GM23338 (cell line): Measurements from ENCODE around the gene CRACDL. TPM values are rescaled to one million over a fixed set of nuclear protein-coding genes. Genes with fewer than 3 reads are reported as not detected.

Source experiments
- ATAC-seq: fragments of 200-7000 bp; cut with Tn5 transposase; 3 replicates; pipeline ENCODE4 v1.9.1; 2020
- DNase-seq: peaks from one replicate; pipeline ENCODE4 v3.0.0-alpha.2; 2015; ENCODE audit warnings: low spot score
- H2AFZ ChIP-seq: fragments of 200-600 bp; sonication (generic); 2 replicates; pipeline ENCODE4 v1.8.0; 2016; ENCODE audit warnings: antibody characterized with exemption, mild to moderate bottlenecking, moderate library complexity
- H3F3A ChIP-seq: fragments of 200-600 bp; sonication (generic); replicated peaks from 2 replicates; pipeline ENCODE4 v1.8.0; 2017; ENCODE audit warnings: antibody characterized with exemption, mixed run types, low read depth
- H3K27ac ChIP-seq: fragments of 200-600 bp; sonication (generic); 2 replicates; pipeline ENCODE4 v1.6.1; 2016; ENCODE audit warnings: low read depth
- H3K27me3 ChIP-seq: fragments of 200-600 bp; sonication (generic); 2 replicates; pipeline ENCODE4 v1.8.0; 2016; ENCODE audit warnings: mild to moderate bottlenecking, mixed run types, moderate library complexity; ENCODE audit not compliant: insufficient read depth
- H3K36me3 ChIP-seq: fragments of 200-600 bp; sonication (generic); 2 replicates; pipeline ENCODE4 v1.8.0; 2016; ENCODE audit warnings: mild to moderate bottlenecking; ENCODE audit not compliant: insufficient read depth
- H3K4me1 ChIP-seq: fragments of 200-600 bp; sonication (generic); 2 replicates; pipeline ENCODE4 v1.8.0; 2016; ENCODE audit warnings: mild to moderate bottlenecking, moderate library complexity; ENCODE audit not compliant: insufficient read depth
- H3K4me2 ChIP-seq: fragments of 200-600 bp; sonication (generic); 2 replicates; pipeline ENCODE4 v1.7.1; 2017; ENCODE audit warnings: mixed run types
- H3K4me3 ChIP-seq: fragments of 200-600 bp; sonication (generic); 2 replicates; pipeline ENCODE4 v1.6.1; 2016; ENCODE audit warnings: mixed run types
- H3K79me2 ChIP-seq: fragments of 200-600 bp; sonication (generic); replicated peaks from 2 replicates; pipeline ENCODE4 v1.8.0; 2017; ENCODE audit warnings: mild to moderate bottlenecking; ENCODE audit not compliant: insufficient read depth
- H3K9me2 ChIP-seq: fragments of 200-600 bp; sonication (generic); 2 replicates; pipeline ENCODE4 v1.8.0; 2017; ENCODE audit not compliant: insufficient read depth
- H4K20me1 ChIP-seq: fragments of 200-600 bp; sonication (generic); replicated peaks from 2 replicates; pipeline ENCODE4 v1.8.0; 2017; ENCODE audit warnings: mild to moderate bottlenecking; ENCODE audit not compliant: insufficient read depth
- H3K27ac Mint-ChIP-seq: 2 replicates; pipeline ENCODE4 v1.8.0; 2020; ENCODE audit warnings: inconsistent platforms, mild to moderate bottlenecking, moderate library complexity, mixed read lengths
- H3K27me3 Mint-ChIP-seq: 3 replicates; pipeline ENCODE4 v1.8.0; 2022; ENCODE audit warnings: low read depth, mild to moderate bottlenecking, moderate library complexity, mixed read lengths, inconsistent platforms; ENCODE audit not compliant: insufficient read depth, poor library complexity
- H3K36me3 Mint-ChIP-seq: 3 replicates; pipeline ENCODE4 v1.8.0; 2021; ENCODE audit warnings: low read depth, mild to moderate bottlenecking, inconsistent platforms, moderate library complexity, mixed read lengths
- H3K4me1 Mint-ChIP-seq: 3 replicates; pipeline ENCODE4 v1.8.0; 2020; ENCODE audit warnings: mild to moderate bottlenecking, inconsistent platforms, mixed read lengths
- H3K4me3 Mint-ChIP-seq: 3 replicates; pipeline ENCODE4 v1.8.0; 2021; ENCODE audit warnings: moderate library complexity, mild to moderate bottlenecking, inconsistent platforms, mixed read lengths
- H3K9me3 Mint-ChIP-seq: 3 replicates; pipeline ENCODE4 v1.8.0; 2020; ENCODE audit warnings: moderate library complexity, mild to moderate bottlenecking, inconsistent platforms, mixed read lengths
- EZH2 ChIP-seq: fragments of 200-600 bp; sonication (generic); IDR thresholded peaks from one replicate; pipeline ENCODE4 v1.8.0; 2017; ENCODE audit warnings: antibody characterized with exemption, mild to moderate bottlenecking, low read depth; ENCODE audit not compliant: unreplicated experiment
- JUNB ChIP-seq: IDR thresholded peaks from one replicate; pipeline ENCODE4 v1.6.1; 2016; ENCODE audit warnings: antibody characterized with exemption; ENCODE audit not compliant: unreplicated experiment
- NANOG ChIP-seq: IDR thresholded peaks from 2 replicates; pipeline ENCODE4 v1.6.1; 2016; ENCODE audit warnings: antibody characterized with exemption, borderline replicate concordance
- POLR2AphosphoS5 ChIP-seq: IDR thresholded peaks from 2 replicates; pipeline ENCODE4 v1.6.1; 2016; ENCODE audit warnings: antibody characterized with exemption, low read depth
- REST ChIP-seq: IDR thresholded peaks from one replicate; pipeline ENCODE4 v1.6.1; 2018; ENCODE audit warnings: antibody characterized with exemption; ENCODE audit not compliant: unreplicated experiment
- STAT1 ChIP-seq: IDR thresholded peaks from one replicate; pipeline ENCODE4 v1.6.1; 2016; ENCODE audit warnings: antibody characterized with exemption; ENCODE audit not compliant: unreplicated experiment
- ZNF331 ChIP-seq: fragments of 250-450 bp; sonication (Bioruptor Pico); IDR thresholded peaks from 2 replicates; pipeline ENCODE4 v1.5.0; 2020; ENCODE audit warnings: low read depth, mild to moderate bottlenecking, moderate library complexity
- polyA plus RNA-seq: library from polyadenylated mRNA; unstranded; fragments of >200 nt; fragmentation: Nextera tagmentation; extraction: Ambion mirVana; gene quantifications from 2 replicates; pipeline ENCODE4 v1.2.1, GENCODE V29; 2016
- total RNA-seq: library from RNA; depleted of rRNA; stranded (reverse); fragments of >200 nt; shearing (Covaris generic); gene quantifications from 2 replicates; pipeline ENCODE4 v1.2.3, GENCODE V29; 2014
- TF ChIP-seq, protein P1 (sequence below): IDR thresholded peaks from 2 replicates; pipeline ENCODE4 v1.6.1; 2016; ENCODE audit warnings: antibody characterized with exemption
- TF ChIP-seq, protein P2 (sequence below), 2 experiments: fragments of 200-600 bp in 1 of 2; sonication (generic) in 1 of 2; conservative IDR thresholded peaks; 2 replicates each; pipeline versions ENCODE4 v1.5.1 to v1.6.1; 2016 to 2017; ENCODE audit warnings: antibody characterized with exemption in 2 of 2, low read depth in 2 of 2, mild to moderate bottlenecking in 2 of 2, moderate library complexity in 1 of 2

CRACDL gene
- total and polyA plus RNA-seq, 2 experiments from 2014 or later = 0.14 to 0.16 TPM

- peaks cover 1% of the 10 kb centered on the region for H3K27me3 Mint-ChIP-seq
- no peaks in the 10 kb centered on the region for H3K27me3 ChIP-seq
- H3K4me3 Mint-ChIP-seq = no peak overlapping the region
- no peaks in the 10 kb centered on the region for H4K20me1 ChIP-seq
- H3K9me3 Mint-ChIP-seq = no peaks in the 10 kb centered on the region
- no peaks in the 10 kb centered on the region for H3K9me2 ChIP-seq
- TF ChIP-seq REST (no peak), NANOG (no peak), JUNB (no peak), POLR2AphosphoS5 (no peak), EZH2 (no peak), STAT1 (no peak)
- TF ChIP-seq, protein P1, sequence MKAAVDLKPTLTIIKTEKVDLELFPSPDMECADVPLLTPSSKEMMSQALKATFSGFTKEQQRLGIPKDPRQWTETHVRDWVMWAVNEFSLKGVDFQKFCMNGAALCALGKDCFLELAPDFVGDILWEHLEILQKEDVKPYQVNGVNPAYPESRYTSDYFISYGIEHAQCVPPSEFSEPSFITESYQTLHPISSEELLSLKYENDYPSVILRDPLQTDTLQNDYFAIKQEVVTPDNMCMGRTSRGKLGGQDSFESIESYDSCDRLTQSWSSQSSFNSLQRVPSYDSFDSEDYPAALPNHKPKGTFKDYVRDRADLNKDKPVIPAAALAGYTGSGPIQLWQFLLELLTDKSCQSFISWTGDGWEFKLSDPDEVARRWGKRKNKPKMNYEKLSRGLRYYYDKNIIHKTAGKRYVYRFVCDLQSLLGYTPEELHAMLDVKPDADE = no peak
- peaks cover 10% of the 10 kb centered on the region; the same call in 2 of the 3 replicates for H3K4me1 Mint-ChIP-seq
- H3K4me3 ChIP-seq = no peak overlapping the region
- DNase-seq = no peak
- H3F3A ChIP-seq = no peaks in the 10 kb centered on the region
- peaks cover 2% of the 10 kb centered on the region for H3K4me1 ChIP-seq
- no peaks in the 10 kb centered on the region for H3K36me3 ChIP-seq
- no peak overlapping the region for H3K27ac ChIP-seq
- H3K4me2 ChIP-seq = no peak overlapping the region
- ATAC-seq = no peak
- no peaks in the 10 kb centered on the region for H3K36me3 Mint-ChIP-seq
- no peak overlapping the region for H3K27ac Mint-ChIP-seq
- H2AFZ ChIP-seq = no peak overlapping the region
- no peaks in the 10 kb centered on the region for H3K79me2 ChIP-seq
Observed at GRCh38 chr2:98914713-98915580, 21.1 kb downstream of the CRACDL start.

DNA sequence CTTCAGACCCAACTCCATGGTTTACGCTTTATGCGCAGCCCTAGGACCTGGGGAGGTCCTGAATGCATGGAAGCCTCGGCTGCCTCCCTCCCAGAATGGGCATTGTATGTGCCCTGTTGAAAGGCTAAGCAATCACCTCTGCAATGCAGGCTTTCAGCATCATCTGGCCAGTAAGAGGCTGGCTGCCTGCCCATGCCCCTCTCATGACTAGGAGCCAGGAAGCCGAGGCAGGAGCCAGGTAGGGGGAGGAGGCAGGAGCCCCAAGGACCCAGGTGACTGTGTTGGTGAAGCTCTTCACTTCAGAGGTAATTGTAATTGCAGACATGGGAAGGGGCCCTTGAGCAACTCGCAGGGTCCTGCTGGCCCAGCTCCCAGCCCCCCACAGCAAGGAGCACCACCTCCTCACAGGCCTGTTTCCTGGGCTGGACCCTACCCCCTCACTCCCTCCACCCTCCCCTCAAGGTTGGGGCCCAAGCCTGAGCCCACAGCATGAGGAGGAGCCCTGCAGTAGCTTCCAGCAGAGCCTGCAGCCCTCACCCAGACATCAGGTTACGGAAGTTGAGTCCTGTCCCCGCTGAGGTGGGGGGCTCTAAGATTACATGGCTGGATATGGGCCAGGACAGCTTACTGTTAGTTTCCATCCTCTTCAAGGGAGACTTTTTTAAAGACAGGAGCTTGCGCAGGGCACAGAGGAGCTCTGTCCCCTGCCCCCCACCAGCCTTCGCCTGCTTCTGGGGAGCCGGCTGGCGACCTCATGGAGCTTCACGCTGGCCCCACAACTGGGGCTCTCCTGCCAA lies 21.9 kb downstream of the CRACDL start:
- Mint-ChIP-seq H3K27ac (no peak overlapping the region), H3K36me3 (no peaks in the 10 kb centered on the region), H3K27me3 (peaks cover 1% of the 10 kb centered on the region), H3K9me3 (no peaks in the 10 kb centered on the region), H3K4me3 (no peak overlapping the region), H3K4me1 (peaks cover 18% of the 10 kb centered on the region)
- H3K27me3 ChIP-seq = no peaks in the 10 kb centered on the region
- no peaks in the 10 kb centered on the region for H3K36me3 ChIP-seq
- no peaks in the 10 kb centered on the region for H4K20me1 ChIP-seq
- no peaks in the 10 kb centered on the region for H3F3A ChIP-seq
- H3K9me2 ChIP-seq = no peaks in the 10 kb centered on the region
- peak overlapping the region; percentile 47; the same call in 1 of the 2 replicates for H2AFZ ChIP-seq
- H3K4me1 ChIP-seq = peaks cover 7% of the 10 kb centered on the region
- H3K4me2 ChIP-seq = no peak overlapping the region
- H3K4me3 ChIP-seq = no peak overlapping the region
- ATAC-seq (no peak), DNase-seq (no peak)
- H3K79me2 ChIP-seq = no peaks in the 10 kb centered on the region
- H3K27ac ChIP-seq = no peak overlapping the region
- TF ChIP-seq, protein P1 = no peak
- TF ChIP-seq JUNB (no peak), REST (no peak), ZNF331 (no peak), NANOG (no peak)
- TF ChIP-seq, protein P2, sequence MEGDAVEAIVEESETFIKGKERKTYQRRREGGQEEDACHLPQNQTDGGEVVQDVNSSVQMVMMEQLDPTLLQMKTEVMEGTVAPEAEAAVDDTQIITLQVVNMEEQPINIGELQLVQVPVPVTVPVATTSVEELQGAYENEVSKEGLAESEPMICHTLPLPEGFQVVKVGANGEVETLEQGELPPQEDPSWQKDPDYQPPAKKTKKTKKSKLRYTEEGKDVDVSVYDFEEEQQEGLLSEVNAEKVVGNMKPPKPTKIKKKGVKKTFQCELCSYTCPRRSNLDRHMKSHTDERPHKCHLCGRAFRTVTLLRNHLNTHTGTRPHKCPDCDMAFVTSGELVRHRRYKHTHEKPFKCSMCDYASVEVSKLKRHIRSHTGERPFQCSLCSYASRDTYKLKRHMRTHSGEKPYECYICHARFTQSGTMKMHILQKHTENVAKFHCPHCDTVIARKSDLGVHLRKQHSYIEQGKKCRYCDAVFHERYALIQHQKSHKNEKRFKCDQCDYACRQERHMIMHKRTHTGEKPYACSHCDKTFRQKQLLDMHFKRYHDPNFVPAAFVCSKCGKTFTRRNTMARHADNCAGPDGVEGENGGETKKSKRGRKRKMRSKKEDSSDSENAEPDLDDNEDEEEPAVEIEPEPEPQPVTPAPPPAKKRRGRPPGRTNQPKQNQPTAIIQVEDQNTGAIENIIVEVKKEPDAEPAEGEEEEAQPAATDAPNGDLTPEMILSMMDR (conservative IDR thresholded peaks at IDR 0.05; ENCODE audit: low read depth in 2 of 2) = no peak
